ENCODE results near the gene MSL1.

MSL1 gene

DNA sequence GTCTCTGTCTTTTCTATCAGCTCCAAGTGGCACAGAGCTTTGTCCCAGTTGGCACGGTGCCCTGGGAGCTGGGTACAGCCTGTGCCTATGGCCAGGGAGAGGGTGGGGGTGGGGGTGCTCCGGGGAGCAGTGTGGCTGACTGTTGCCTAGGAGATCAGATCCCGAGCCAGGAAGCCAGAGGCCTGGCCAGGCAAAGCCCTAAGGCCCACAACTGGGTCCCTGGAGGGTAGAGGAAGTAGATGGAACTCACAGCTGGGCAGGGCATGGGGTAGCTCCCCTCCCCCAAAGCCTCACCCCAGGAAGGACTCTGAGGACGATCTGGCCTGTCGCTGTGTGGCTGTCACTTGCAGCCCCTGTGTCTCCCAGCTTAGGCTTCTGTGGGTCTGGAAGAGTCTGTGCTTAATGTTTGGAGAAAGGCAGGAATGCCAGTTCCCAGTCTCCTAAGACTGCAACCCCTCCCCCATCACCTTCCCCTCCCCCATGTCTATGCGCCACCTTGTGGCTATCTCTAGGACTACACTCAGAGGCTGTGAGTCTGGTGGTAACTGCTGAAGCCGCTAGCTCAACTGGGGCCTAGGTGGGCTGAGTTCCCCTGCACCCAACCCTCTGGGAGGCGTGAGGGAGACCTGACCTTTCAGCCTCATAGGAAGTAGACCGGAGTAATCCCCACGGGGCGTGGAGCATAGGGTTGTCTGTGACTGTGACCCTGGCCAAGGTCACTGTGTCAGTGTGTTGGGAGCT, 46.4 kb upstream of the MSL1 start:
- DNase-seq (ENCODE audit: low read depth), result no peak
- TF ChIP-seq, protein P1, sequence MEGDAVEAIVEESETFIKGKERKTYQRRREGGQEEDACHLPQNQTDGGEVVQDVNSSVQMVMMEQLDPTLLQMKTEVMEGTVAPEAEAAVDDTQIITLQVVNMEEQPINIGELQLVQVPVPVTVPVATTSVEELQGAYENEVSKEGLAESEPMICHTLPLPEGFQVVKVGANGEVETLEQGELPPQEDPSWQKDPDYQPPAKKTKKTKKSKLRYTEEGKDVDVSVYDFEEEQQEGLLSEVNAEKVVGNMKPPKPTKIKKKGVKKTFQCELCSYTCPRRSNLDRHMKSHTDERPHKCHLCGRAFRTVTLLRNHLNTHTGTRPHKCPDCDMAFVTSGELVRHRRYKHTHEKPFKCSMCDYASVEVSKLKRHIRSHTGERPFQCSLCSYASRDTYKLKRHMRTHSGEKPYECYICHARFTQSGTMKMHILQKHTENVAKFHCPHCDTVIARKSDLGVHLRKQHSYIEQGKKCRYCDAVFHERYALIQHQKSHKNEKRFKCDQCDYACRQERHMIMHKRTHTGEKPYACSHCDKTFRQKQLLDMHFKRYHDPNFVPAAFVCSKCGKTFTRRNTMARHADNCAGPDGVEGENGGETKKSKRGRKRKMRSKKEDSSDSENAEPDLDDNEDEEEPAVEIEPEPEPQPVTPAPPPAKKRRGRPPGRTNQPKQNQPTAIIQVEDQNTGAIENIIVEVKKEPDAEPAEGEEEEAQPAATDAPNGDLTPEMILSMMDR (IDR thresholded peaks at IDR 0.05; ENCODE audit: low read depth, low read length, missing control alignments), result peak; percentile 96
- H3K4me3 ChIP-seq (ENCODE audit: low read depth, low read length), result no peak overlapping the region

GRCh38 chr17:40075942-40076498, 45.8 kb upstream of the MSL1 start:
- TF ChIP-seq, protein P1 (IDR thresholded peaks at IDR 0.05; ENCODE audit: low read depth, low read length, missing control alignments), result no peak
- no peak overlapping the region for H3K4me3 ChIP-seq (ENCODE audit: low read depth, low read length)
- DNase-seq (ENCODE audit: low read depth), result no peak

GRCh38 chr17:40076591-40076990, 45.2 kb upstream of the MSL1 start:
- H3K4me3 ChIP-seq (ENCODE audit: low read depth, low read length), result no peak overlapping the region
- no peak for DNase-seq (ENCODE audit: low read depth)
- TF ChIP-seq, protein P1 (IDR thresholded peaks at IDR 0.05; ENCODE audit: low read depth, low read length, missing control alignments), result no peak

DNA sequence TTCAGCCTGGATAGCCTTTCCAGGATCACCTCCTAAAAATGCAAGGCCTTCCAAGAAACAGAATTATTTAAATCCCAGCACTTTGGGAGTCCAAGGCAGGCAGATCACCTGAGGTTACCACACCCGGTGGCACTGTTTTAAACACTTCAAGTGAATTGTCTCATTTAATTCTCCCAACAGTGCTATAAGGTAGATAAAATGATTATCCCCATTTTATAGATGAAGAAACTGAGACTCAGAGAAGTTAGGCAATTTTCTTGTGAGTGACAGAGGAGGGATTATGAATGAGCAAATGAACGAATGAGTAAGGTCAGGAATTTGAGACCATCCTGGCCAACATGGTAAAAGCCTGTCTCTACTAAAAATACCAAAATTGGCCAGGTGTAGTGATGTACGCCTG, 42.2 kb upstream of the MSL1 start:
- DNase-seq (ENCODE audit: low read depth), result no peak
- no peak overlapping the region for H3K4me3 ChIP-seq (ENCODE audit: low read depth, low read length)
- TF ChIP-seq, protein P1 (IDR thresholded peaks at IDR 0.05; ENCODE audit: low read depth, low read length, missing control alignments), result no peak

- H3K4me3 ChIP-seq (ENCODE audit: low read depth, low read length), result no peak overlapping the region
- TF ChIP-seq, protein P1 (IDR thresholded peaks at IDR 0.05; ENCODE audit: low read depth, low read length, missing control alignments), result no peak
- DNase-seq (ENCODE audit: low read depth), result no peak
Measured at GRCh38 chr17:40084477-40084876, 37.3 kb upstream of the MSL1 start.

- DNase-seq (ENCODE audit: low read depth), result no peak
- TF ChIP-seq, protein P1 (IDR thresholded peaks at IDR 0.05; ENCODE audit: low read depth, low read length, missing control alignments), result peak; percentile 81
- H3K4me3 ChIP-seq (ENCODE audit: low read depth, low read length), result no peak overlapping the region
Measured at GRCh38 chr17:40086150-40087044, 35.4 kb upstream of the MSL1 start.
